ENCODE results near the gene HLF. TPM values are rescaled to one million over a fixed set of nuclear protein-coding genes. Genes with fewer than 3 reads are reported as not detected.
A peak's percentile ranks its signal among the peaks of the same experiment; 100 is the strongest.

Gene HLF
- polyA plus RNA-seq, 4 donors, result 0.31 to 2.3 (median 0.61) TPM

- H3K4me1 ChIP-seq (ENCODE audit: control insufficient read depth in 3 of 3, insufficient read depth in 2 of 3, low read depth in 1 of 3, low read length in 2 of 3), result no peaks in the 10 kb centered on the region
- 57 to 66% (median 64%) methylated on average over 6 of the region's 6 CpGs for WGBS, 3 donors
- H3K36me3 ChIP-seq (ENCODE audit: control insufficient read depth in 3 of 3, insufficient read depth in 2 of 3, low read depth in 1 of 3, low read length in 3 of 3), result no peaks in the 10 kb centered on the region
- H3K27ac ChIP-seq (ENCODE audit: low read depth in 1 of 3, low read length in 2 of 3), result no peak overlapping the region
- no peak overlapping the region for H3K4me3 ChIP-seq (ENCODE audit: low read depth in 1 of 3, low read length in 3 of 3)
- FAIRE-seq (no peak), DNase-seq (no peak)
- H3K27me3 ChIP-seq (ENCODE audit: control insufficient read depth in 3 of 3, insufficient read depth in 3 of 3, low read length in 3 of 3), result no peaks in the 10 kb centered on the region
- no peaks in the 10 kb centered on the region for H3K9me3 ChIP-seq (ENCODE audit: control insufficient read depth in 2 of 2, insufficient read depth in 1 of 2, low read depth in 1 of 2, low read length in 1 of 2)
Observed at GRCh38 chr17:55296171-55296695, 31.5 kb downstream of the HLF start.

DNA sequence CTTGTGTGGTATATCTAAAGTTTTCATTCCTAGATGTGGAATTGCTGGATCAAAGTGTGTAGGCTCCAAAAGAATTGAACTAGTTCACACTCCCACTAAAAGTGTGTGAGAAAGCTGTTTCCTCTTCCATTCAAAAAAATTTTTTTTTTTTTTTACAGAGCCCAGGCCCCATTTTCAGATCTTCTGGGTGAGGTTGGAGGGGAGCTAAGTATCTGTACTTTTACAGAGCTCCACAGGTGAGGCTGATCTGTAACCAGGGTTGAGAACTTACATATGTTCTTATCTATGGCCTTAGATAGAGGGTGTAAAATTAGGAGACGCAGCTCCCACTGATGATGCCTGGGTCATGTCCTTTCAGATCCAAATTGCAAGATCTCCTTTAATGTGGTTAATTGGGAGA, 31.9 kb downstream of the HLF start:
- Histone ChIP-seq H3K27me3 (ENCODE audit: control insufficient read depth in 3 of 3, insufficient read depth in 3 of 3, low read length in 3 of 3) (no peaks in the 10 kb centered on the region), H3K9me3 (ENCODE audit: control insufficient read depth in 2 of 2, insufficient read depth in 1 of 2, low read depth in 1 of 2, low read length in 1 of 2) (no peaks in the 10 kb centered on the region), H3K27ac (ENCODE audit: low read depth in 1 of 3, low read length in 2 of 3) (no peak overlapping the region), H3K4me3 (ENCODE audit: low read depth in 1 of 3, low read length in 3 of 3) (no peak overlapping the region), H3K4me1 (ENCODE audit: control insufficient read depth in 3 of 3, insufficient read depth in 2 of 3, low read depth in 1 of 3, low read length in 2 of 3) (no peaks in the 10 kb centered on the region), H3K36me3 (ENCODE audit: control insufficient read depth in 3 of 3, insufficient read depth in 2 of 3, low read depth in 1 of 3, low read length in 3 of 3) (no peaks in the 10 kb centered on the region)
- no peak for FAIRE-seq
- DNase-seq, result no peak
- 89 to 97% (median 95%) methylated on average over 1 of the region's 1 CpG for WGBS, 3 donors

GRCh38 chr17:55298111-55298730, 33.5 kb downstream of the HLF start:
- Histone ChIP-seq H3K4me1 (ENCODE audit: control insufficient read depth in 3 of 3, insufficient read depth in 2 of 3, low read depth in 1 of 3, low read length in 2 of 3) (peaks cover 0 to 5% (median 2%) of the 10 kb centered on the region in 3 donors), H3K27me3 (ENCODE audit: control insufficient read depth in 3 of 3, insufficient read depth in 3 of 3, low read length in 3 of 3) (no peaks in the 10 kb centered on the region), H3K27ac (ENCODE audit: low read depth in 1 of 3, low read length in 2 of 3) (no peak overlapping the region), H3K9me3 (ENCODE audit: control insufficient read depth in 2 of 2, insufficient read depth in 1 of 2, low read depth in 1 of 2, low read length in 1 of 2) (no peaks in the 10 kb centered on the region), H3K36me3 (ENCODE audit: control insufficient read depth in 3 of 3, insufficient read depth in 2 of 3, low read depth in 1 of 3, low read length in 3 of 3) (no peaks in the 10 kb centered on the region), H3K4me3 (ENCODE audit: low read depth in 1 of 3, low read length in 3 of 3) (no peak overlapping the region)
- DNase-seq (no peak), FAIRE-seq (no peak)
- whole genome bisulfite sequencing, 3 donors, result 84 to 86% (median 85%) methylated on average over 3 of the region's 3 CpGs

- H3K27me3 ChIP-seq (ENCODE audit: control insufficient read depth in 3 of 3, insufficient read depth in 3 of 3, low read length in 3 of 3), result no peaks in the 10 kb centered on the region
- no peaks in the 10 kb centered on the region for H3K36me3 ChIP-seq (ENCODE audit: control insufficient read depth in 3 of 3, insufficient read depth in 2 of 3, low read depth in 1 of 3, low read length in 3 of 3)
- H3K4me1 ChIP-seq (ENCODE audit: control insufficient read depth in 3 of 3, insufficient read depth in 2 of 3, low read depth in 1 of 3, low read length in 2 of 3), result peaks cover 0 to 5% (median 2%) of the 10 kb centered on the region in 3 donors
- FAIRE-seq (no peak), DNase-seq (no peak)
- no peak overlapping the region for H3K27ac ChIP-seq (ENCODE audit: low read depth in 1 of 3, low read length in 2 of 3)
- H3K9me3 ChIP-seq (ENCODE audit: control insufficient read depth in 2 of 2, insufficient read depth in 1 of 2, low read depth in 1 of 2, low read length in 1 of 2), result no peaks in the 10 kb centered on the region
- 90 to 93% (median 93%) methylated on average over 10 of the region's 10 CpGs for WGBS, 3 donors
- no peak overlapping the region for H3K4me3 ChIP-seq (ENCODE audit: low read depth in 1 of 3, low read length in 3 of 3)
Observed at GRCh38 chr17:55299162-55299838, 34.5 kb downstream of the HLF start.

DNA sequence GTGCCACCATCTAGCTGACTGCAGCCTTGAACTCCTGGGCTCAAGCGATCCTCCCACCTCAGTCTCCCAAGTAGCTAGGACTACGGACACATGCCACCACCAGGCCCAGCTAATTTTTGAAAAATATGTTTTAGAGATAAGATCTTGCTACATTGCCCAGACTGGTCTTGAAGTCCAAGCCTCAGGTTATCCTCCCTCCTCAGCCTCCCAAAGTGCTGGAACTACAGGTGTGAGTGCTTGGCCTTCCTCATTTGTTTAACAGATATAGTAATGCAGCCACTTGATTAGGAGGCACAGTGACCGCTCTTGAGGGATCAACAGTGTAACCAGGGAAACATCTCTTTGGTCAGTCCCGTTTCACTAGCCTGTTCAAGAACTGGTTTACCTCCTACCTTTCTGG, 35.1 kb downstream of the HLF start:
- Histone ChIP-seq H3K36me3 (ENCODE audit: control insufficient read depth in 3 of 3, insufficient read depth in 2 of 3, low read depth in 1 of 3, low read length in 3 of 3) (no peaks in the 10 kb centered on the region), H3K4me1 (ENCODE audit: control insufficient read depth in 3 of 3, insufficient read depth in 2 of 3, low read depth in 1 of 3, low read length in 2 of 3) (peaks cover 0 to 5% (median 2%) of the 10 kb centered on the region in 3 donors), H3K4me3 (ENCODE audit: low read depth in 1 of 3, low read length in 3 of 3) (no peak overlapping the region), H3K27ac (ENCODE audit: low read depth in 1 of 3, low read length in 2 of 3) (no peak overlapping the region), H3K27me3 (ENCODE audit: control insufficient read depth in 3 of 3, insufficient read depth in 3 of 3, low read length in 3 of 3) (no peaks in the 10 kb centered on the region), H3K9me3 (ENCODE audit: control insufficient read depth in 2 of 2, insufficient read depth in 1 of 2, low read depth in 1 of 2, low read length in 1 of 2) (no peaks in the 10 kb centered on the region)
- FAIRE-seq (no peak), DNase-seq (no peak)
- 89 to 92% (median 91%) methylated on average over 4 of the region's 4 CpGs for WGBS, 3 donors

DNA sequence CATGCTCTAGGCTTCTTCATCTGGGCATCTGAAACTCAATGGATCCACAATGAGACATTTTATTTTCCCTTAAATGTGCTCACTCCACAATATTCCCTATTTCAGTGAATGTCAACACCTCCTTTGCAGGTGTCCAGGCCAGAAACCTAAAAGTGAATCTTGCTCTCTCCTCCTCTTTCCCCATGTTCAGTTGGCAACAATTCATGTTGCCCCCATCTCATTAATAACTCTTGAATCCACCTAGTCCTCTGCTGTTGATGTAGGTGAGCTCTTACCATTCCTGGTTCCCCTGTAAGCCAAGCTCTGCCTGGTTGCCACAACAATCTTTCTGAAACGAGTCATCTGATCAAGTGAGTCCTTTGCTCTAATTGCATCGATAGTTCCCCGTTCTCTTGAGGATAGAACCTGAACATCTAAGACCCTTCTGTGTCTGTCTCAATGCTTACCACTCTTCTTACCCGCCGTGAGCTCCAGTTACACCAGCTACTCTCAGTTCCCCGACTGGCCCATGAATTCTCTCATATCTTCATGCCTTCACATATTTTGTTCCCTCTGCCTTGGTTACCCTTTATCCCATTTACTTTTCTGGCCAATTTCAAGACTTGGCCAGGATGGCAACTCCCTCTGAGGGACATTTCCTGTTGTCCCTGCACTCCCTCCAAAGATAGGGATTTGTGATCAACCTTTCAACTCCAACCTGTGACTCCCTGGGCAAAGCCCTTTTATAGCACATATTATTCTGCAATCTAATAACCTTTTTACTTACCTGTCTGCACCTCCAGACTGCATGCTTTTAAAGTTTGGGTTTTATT, 35.9 kb downstream of the HLF start:
- FAIRE-seq (no peak), DNase-seq (no peak)
- Histone ChIP-seq H3K36me3 (ENCODE audit: control insufficient read depth in 3 of 3, insufficient read depth in 2 of 3, low read depth in 1 of 3, low read length in 3 of 3) (no peaks in the 10 kb centered on the region), H3K27ac (ENCODE audit: low read depth in 1 of 3, low read length in 2 of 3) (no peak overlapping the region), H3K4me1 (ENCODE audit: control insufficient read depth in 3 of 3, insufficient read depth in 2 of 3, low read depth in 1 of 3, low read length in 2 of 3) (peaks cover 0 to 5% (median 2%) of the 10 kb centered on the region in 3 donors), H3K9me3 (ENCODE audit: control insufficient read depth in 2 of 2, insufficient read depth in 1 of 2, low read depth in 1 of 2, low read length in 1 of 2) (no peaks in the 10 kb centered on the region), H3K27me3 (ENCODE audit: control insufficient read depth in 3 of 3, insufficient read depth in 3 of 3, low read length in 3 of 3) (no peaks in the 10 kb centered on the region), H3K4me3 (ENCODE audit: low read depth in 1 of 3, low read length in 3 of 3) (no peak overlapping the region)
- WGBS, 3 donors, result 90 to 92% (median 91%) methylated on average over 6 of the region's 6 CpGs

- peak; percentile 13 to 75 for DNase-seq
- FAIRE-seq, result no peak
- Histone ChIP-seq H3K36me3 (ENCODE audit: control insufficient read depth in 3 of 3, insufficient read depth in 2 of 3, low read depth in 1 of 3, low read length in 3 of 3) (no peaks in the 10 kb centered on the region), H3K4me1 (ENCODE audit: control insufficient read depth in 3 of 3, insufficient read depth in 2 of 3, low read depth in 1 of 3, low read length in 2 of 3) (peaks cover 0 to 5% (median 2%) of the 10 kb centered on the region in 3 donors), H3K4me3 (ENCODE audit: low read depth in 1 of 3, low read length in 3 of 3) (no peak overlapping the region), H3K27me3 (ENCODE audit: control insufficient read depth in 3 of 3, insufficient read depth in 3 of 3, low read length in 3 of 3) (no peaks in the 10 kb centered on the region), H3K27ac (ENCODE audit: low read depth in 1 of 3, low read length in 2 of 3) (no peak overlapping the region), H3K9me3 (ENCODE audit: control insufficient read depth in 2 of 2, insufficient read depth in 1 of 2, low read depth in 1 of 2, low read length in 1 of 2) (no peaks in the 10 kb centered on the region)
- 67 to 72% (median 71%) methylated on average over 6 of the region's 6 CpGs for WGBS, 3 donors
Observed at GRCh38 chr17:55301521-55302406, 37.0 kb downstream of the HLF start.

GRCh38 chr17:55302407-55302787, 37.6 kb downstream of the HLF start:
- Histone ChIP-seq H3K27ac (ENCODE audit: low read depth in 1 of 3, low read length in 2 of 3) (no peak overlapping the region), H3K9me3 (ENCODE audit: control insufficient read depth in 2 of 2, insufficient read depth in 1 of 2, low read depth in 1 of 2, low read length in 1 of 2) (no peaks in the 10 kb centered on the region), H3K36me3 (ENCODE audit: control insufficient read depth in 3 of 3, insufficient read depth in 2 of 3, low read depth in 1 of 3, low read length in 3 of 3) (no peaks in the 10 kb centered on the region), H3K27me3 (ENCODE audit: control insufficient read depth in 3 of 3, insufficient read depth in 3 of 3, low read length in 3 of 3) (no peaks in the 10 kb centered on the region), H3K4me1 (ENCODE audit: control insufficient read depth in 3 of 3, insufficient read depth in 2 of 3, low read depth in 1 of 3, low read length in 2 of 3) (peaks cover 0 to 5% (median 2%) of the 10 kb centered on the region in 3 donors), H3K4me3 (ENCODE audit: low read depth in 1 of 3, low read length in 3 of 3) (no peak overlapping the region)
- FAIRE-seq (no peak), DNase-seq (no peak)
- WGBS, 3 donors, result 47 to 69% (median 53%) methylated on average over 6 of the region's 6 CpGs
